ENCODE measurements around the gene ARHGAP24. TPM values are rescaled to one million over a fixed set of nuclear protein-coding genes. Genes with fewer than 3 reads are reported as not detected.

Gene ARHGAP24
- total RNA-seq, 1 experiment from 2014 or later = 1.3 TPM

DNA sequence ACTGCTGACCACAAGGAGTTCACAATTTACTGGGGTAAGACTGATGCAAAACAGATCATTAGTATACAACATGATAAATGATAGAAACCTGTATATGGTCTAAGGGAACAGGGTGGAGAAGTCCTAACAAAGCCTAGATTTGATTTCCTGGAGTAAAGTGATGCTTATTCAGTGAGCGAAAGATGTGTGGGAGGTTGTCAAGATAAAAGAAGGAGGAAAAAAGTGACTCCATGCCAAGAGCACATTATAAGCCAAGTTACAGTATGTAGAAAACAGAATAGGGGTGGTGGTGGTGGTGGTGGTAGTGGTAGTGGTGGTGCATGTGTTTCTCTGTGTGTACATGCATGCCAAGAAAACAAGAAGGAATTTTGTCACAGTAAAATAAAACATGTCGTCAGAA, 559.7 kb downstream of the ARHGAP24 start:
- intact Hi-C loops (cut with micrococcal nuclease) = no loop called here
- H3K27ac ChIP-seq (ENCODE audit: low read depth, low read length) = no peak overlapping the region
- ATAC-seq (no peak), DNase-seq (ENCODE audit: low read depth, low spot score) (no peak)
- H3K9me2 ChIP-seq (ENCODE audit: insufficient read depth) = no peaks in the 10 kb centered on the region
- H3K27me3 ChIP-seq (ENCODE audit: insufficient read depth, low read length) = no peaks in the 10 kb centered on the region
- no TSS peak for BruUV-seq (replicated peaks)
- H3K9me3 ChIP-seq (ENCODE audit: control insufficient read depth in 1 of 2, insufficient read depth in 1 of 2, low read depth in 1 of 2, low read length in 2 of 2) = no peaks in the 10 kb centered on the region
- no peaks in the 10 kb centered on the region for H3K36me3 ChIP-seq (ENCODE audit: control insufficient read depth in 1 of 2, insufficient read depth in 2 of 2, low read length in 2 of 2)
- no peaks in the 10 kb centered on the region for H3K79me2 ChIP-seq (ENCODE audit: insufficient read depth, low read length)
- no peaks in the 10 kb centered on the region for H4K20me1 ChIP-seq (ENCODE audit: insufficient read depth)
- POLR2A ChIA-PET = no interaction called here
- RAD21 ChIA-PET (ENCODE audit: low non-redundant PET in 1 of 2, low total read pairs in 2 of 2, uncharacterized antibody in 2 of 2, unreplicated experiment in 2 of 2) = no interaction called here
- H2AFZ ChIP-seq (ENCODE audit: low read depth, low read length, poor library complexity, severe bottlenecking) = no peak overlapping the region
- peaks cover 0 to 3% of the 10 kb centered on the region in 2 experiments; a peak in 1 of 4 replicates for H3K4me1 ChIP-seq (ENCODE audit: control insufficient read depth in 1 of 2, insufficient read depth in 2 of 2, low read length in 2 of 2)
- CTCF ChIA-PET = no interaction called here
- TF ChIP-seq POLR2AphosphoS5 (IDR thresholded peaks at IDR 0.05; ENCODE audit: low read depth, low read length) = no peak
- TF ChIP-seq ZNF274 (IDR thresholded peaks at IDR 0.05; ENCODE audit: low read depth, low read length) = no peak
- TF ChIP-seq, protein P1, sequence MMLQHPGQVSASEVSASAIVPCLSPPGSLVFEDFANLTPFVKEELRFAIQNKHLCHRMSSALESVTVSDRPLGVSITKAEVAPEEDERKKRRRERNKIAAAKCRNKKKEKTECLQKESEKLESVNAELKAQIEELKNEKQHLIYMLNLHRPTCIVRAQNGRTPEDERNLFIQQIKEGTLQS (IDR thresholded peaks at IDR 0.05) = no peak
- no peak for TF ChIP-seq YY1 (IDR thresholded peaks at IDR 0.05; ENCODE audit: extremely low read depth, insufficient replicate concordance, low read depth, low read length)
- TF ChIP-seq JUND (IDR thresholded peaks at IDR 0.05) = no peak
- TF ChIP-seq RAD21 (IDR thresholded peaks at IDR 0.05; ENCODE audit: low read depth) = no peak
- TF ChIP-seq ELF1 (IDR thresholded peaks at IDR 0.05; ENCODE audit: borderline replicate concordance, low read depth) = no peak
- no peak for TF ChIP-seq EGR1 (IDR thresholded peaks at IDR 0.05; ENCODE audit: low read depth)
- no peak for TF ChIP-seq EZH2phosphoT487 (IDR thresholded peaks at IDR 0.05; ENCODE audit: borderline replicate concordance)
- TF ChIP-seq, protein P2, sequence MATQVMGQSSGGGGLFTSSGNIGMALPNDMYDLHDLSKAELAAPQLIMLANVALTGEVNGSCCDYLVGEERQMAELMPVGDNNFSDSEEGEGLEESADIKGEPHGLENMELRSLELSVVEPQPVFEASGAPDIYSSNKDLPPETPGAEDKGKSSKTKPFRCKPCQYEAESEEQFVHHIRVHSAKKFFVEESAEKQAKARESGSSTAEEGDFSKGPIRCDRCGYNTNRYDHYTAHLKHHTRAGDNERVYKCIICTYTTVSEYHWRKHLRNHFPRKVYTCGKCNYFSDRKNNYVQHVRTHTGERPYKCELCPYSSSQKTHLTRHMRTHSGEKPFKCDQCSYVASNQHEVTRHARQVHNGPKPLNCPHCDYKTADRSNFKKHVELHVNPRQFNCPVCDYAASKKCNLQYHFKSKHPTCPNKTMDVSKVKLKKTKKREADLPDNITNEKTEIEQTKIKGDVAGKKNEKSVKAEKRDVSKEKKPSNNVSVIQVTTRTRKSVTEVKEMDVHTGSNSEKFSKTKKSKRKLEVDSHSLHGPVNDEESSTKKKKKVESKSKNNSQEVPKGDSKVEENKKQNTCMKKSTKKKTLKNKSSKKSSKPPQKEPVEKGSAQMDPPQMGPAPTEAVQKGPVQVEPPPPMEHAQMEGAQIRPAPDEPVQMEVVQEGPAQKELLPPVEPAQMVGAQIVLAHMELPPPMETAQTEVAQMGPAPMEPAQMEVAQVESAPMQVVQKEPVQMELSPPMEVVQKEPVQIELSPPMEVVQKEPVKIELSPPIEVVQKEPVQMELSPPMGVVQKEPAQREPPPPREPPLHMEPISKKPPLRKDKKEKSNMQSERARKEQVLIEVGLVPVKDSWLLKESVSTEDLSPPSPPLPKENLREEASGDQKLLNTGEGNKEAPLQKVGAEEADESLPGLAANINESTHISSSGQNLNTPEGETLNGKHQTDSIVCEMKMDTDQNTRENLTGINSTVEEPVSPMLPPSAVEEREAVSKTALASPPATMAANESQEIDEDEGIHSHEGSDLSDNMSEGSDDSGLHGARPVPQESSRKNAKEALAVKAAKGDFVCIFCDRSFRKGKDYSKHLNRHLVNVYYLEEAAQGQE (IDR thresholded peaks at IDR 0.05; ENCODE audit: low read depth) = no peak
- TF ChIP-seq CEBPB (IDR thresholded peaks at IDR 0.05; ENCODE audit: low read depth) = no peak
- TF ChIP-seq, protein P3, sequence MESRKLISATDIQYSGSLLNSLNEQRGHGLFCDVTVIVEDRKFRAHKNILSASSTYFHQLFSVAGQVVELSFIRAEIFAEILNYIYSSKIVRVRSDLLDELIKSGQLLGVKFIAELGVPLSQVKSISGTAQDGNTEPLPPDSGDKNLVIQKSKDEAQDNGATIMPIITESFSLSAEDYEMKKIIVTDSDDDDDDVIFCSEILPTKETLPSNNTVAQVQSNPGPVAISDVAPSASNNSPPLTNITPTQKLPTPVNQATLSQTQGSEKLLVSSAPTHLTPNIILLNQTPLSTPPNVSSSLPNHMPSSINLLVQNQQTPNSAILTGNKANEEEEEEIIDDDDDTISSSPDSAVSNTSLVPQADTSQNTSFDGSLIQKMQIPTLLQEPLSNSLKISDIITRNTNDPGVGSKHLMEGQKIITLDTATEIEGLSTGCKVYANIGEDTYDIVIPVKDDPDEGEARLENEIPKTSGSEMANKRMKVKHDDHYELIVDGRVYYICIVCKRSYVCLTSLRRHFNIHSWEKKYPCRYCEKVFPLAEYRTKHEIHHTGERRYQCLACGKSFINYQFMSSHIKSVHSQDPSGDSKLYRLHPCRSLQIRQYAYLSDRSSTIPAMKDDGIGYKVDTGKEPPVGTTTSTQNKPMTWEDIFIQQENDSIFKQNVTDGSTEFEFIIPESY (IDR thresholded peaks at IDR 0.05; ENCODE audit: extremely low read depth, insufficient replicate concordance, low read length) = no peak
- no peak for TF ChIP-seq SRF (IDR thresholded peaks at IDR 0.05; ENCODE audit: low read depth)
- H3K4me3 ChIP-seq (replicated peaks in 1 of 2; ENCODE audit: low read depth in 1 of 2, low read length in 2 of 2) = no peak overlapping the region
- no peak overlapping the region for H3K4me2 ChIP-seq (ENCODE audit: low read length)
- H3K9ac ChIP-seq (ENCODE audit: low read length) = no peak overlapping the region
